HG02610 (cell line): Measurements from ENCODE around the gene MAJIN.
A peak's percentile ranks its signal among the peaks of the same experiment; 100 is the strongest.

Source experiments
- ATAC-seq: cut with Tn5 transposase; IDR thresholded peaks from one replicate; pipeline ENCODE4 v1.9.1; 2021; ENCODE audit warnings: mild to moderate bottlenecking, moderate library complexity; ENCODE audit not compliant: unreplicated experiment

MAJIN gene

GRCh38 chr11:64933213-64933934 is 38.5 kb downstream of the MAJIN start:
- no peak for ATAC-seq

- ATAC-seq = no peak
These were observed 39.6 kb downstream of the MAJIN start for GRCh38 chr11:64932324-64932723.

GRCh38 chr11:64931290-64931689 is 40.6 kb downstream of the MAJIN start:
- ATAC-seq = no peak

- ATAC-seq = no peak
These were observed 41.6 kb downstream of the MAJIN start for GRCh38 chr11:64930340-64930739.

GRCh38 chr11:64929625-64930024 is 42.3 kb downstream of the MAJIN start:
- no peak for ATAC-seq

- ATAC-seq = no peak
These were observed 43.0 kb downstream of the MAJIN start for GRCh38 chr11:64928957-64929356.

- no peak for ATAC-seq
These were observed 45.2 kb downstream of the MAJIN start for GRCh38 chr11:64926689-64927088.

GRCh38 chr11:64925536-64926436 is 46.1 kb downstream of the MAJIN start:
- no peak for ATAC-seq

GRCh38 chr11:64924910-64925284 is 47.0 kb downstream of the MAJIN start:
- no peak for ATAC-seq

GRCh38 chr11:64923944-64924909 is 47.7 kb downstream of the MAJIN start, which contains the start of gene PPP2R5B:
Gene PPP2R5B, plus strand, starts transcription at chr11:64924689. Its CDS starts 1,046 bp downstream, at chr11:64925735.
- peak; percentile 89 for ATAC-seq

GRCh38 chr11:64923151-64923661 is 48.7 kb downstream of the MAJIN start:
- no peak for ATAC-seq

GRCh38 chr11:64921384-64921783 is 50.5 kb downstream of the MAJIN start:
- no peak for ATAC-seq

GRCh38 chr11:64920124-64920523 is 51.8 kb downstream of the MAJIN start:
- ATAC-seq = no peak

GRCh38 chr11:64919627-64920026 is 52.3 kb downstream of the MAJIN start:
- ATAC-seq = no peak

GRCh38 chr11:64918017-64918416 is 53.9 kb downstream of the MAJIN start:
- ATAC-seq = no peak

- ATAC-seq = no peak
These were observed 54.3 kb downstream of the MAJIN start for GRCh38 chr11:64917663-64917995.

GRCh38 chr11:64916775-64917662 is 54.9 kb downstream of the MAJIN start, which contains the start of gene ATG2A:
Gene ATG2A, minus strand, starts transcription at chr11:64917209. Its CDS starts 74 bp downstream, at chr11:64917135.
- ATAC-seq = peak; percentile 91

- no peak for ATAC-seq
These were observed 55.7 kb downstream of the MAJIN start for GRCh38 chr11:64916040-64916774.

GRCh38 chr11:64915376-64915887 is 56.5 kb downstream of the MAJIN start:
- no peak for ATAC-seq
